A549 (cell line): ENCODE measurements around the gene MSMB.

Experiments
- CTCF ChIP-seq: fragments of >200 bp; sonication (Bioruptor Twin); formaldehyde crosslinking; IDR thresholded peaks from 3 replicates; pipeline ENCODE4 v1.5.1; 2016
- EP300 ChIP-seq, 2 experiments: fragments of >200 bp; sonication (Bioruptor Twin); formaldehyde crosslinking; IDR thresholded peaks; 2 replicates in 1 of 2; 3 replicates in 1 of 2; pipeline ENCODE4 v1.6.1; 2016 to 2017
- HMGXB4 ChIP-seq: fragments of 250-450 bp; sonication (Bioruptor Pico); IDR thresholded peaks from 2 replicates; pipeline ENCODE4 v1.5.0; 2021; ENCODE audit warnings: mild to moderate bottlenecking, moderate library complexity, borderline replicate concordance
- JUN ChIP-seq, 2 experiments: fragments of >200 bp; sonication (Bioruptor Twin); formaldehyde crosslinking; IDR thresholded peaks; 2 replicates in 1 of 2; 3 replicates in 1 of 2; pipeline ENCODE4 v1.6.1; 2016 to 2017
- KDM1A ChIP-seq: fragments of 200-600 bp; sonication (generic); IDR thresholded peaks from 2 replicates; pipeline ENCODE4 v1.6.1; 2016; ENCODE audit warnings: low read depth, mild to moderate bottlenecking
- MAFK ChIP-seq: fragments of 450-650 bp; IDR thresholded peaks from 2 replicates; pipeline ENCODE4 v1.6.1; 2014; ENCODE audit not compliant: partially characterized antibody
- POLR2A ChIP-seq: IDR thresholded peaks from 2 replicates; pipeline ENCODE4 v1.6.1; 2012; ENCODE audit warnings: mild to moderate bottlenecking, low read length
- POLR2AphosphoS2 ChIP-seq: conservative IDR thresholded peaks from 2 replicates; pipeline ENCODE4 v1.6.1; 2012; ENCODE audit warnings: low read length, improper control_type of control experiment, inconsistent platforms
- REST ChIP-seq: fragments of 200-600 bp; sonication (generic); IDR thresholded peaks from 2 replicates; pipeline ENCODE4 v1.6.1; 2016; ENCODE audit warnings: antibody characterized with exemption, mild to moderate bottlenecking, moderate library complexity
- USF2 ChIP-seq: fragments of 450-650 bp; IDR thresholded peaks from 2 replicates; pipeline ENCODE4 v1.6.1; 2014; ENCODE audit warnings: antibody characterized with exemption
- ZNF302 ChIP-seq: fragments of 250-450 bp; sonication (Bioruptor Pico); IDR thresholded peaks from 2 replicates; pipeline ENCODE4 v1.9.0; 2021; ENCODE audit warnings: inconsistent platforms, mild to moderate bottlenecking, moderate library complexity

- no peak for TF ChIP-seq REST
- no peak for TF ChIP-seq EP300 (IDR thresholded peaks at IDR 0.05)
- no peak for TF ChIP-seq POLR2A
- TF ChIP-seq CTCF: no peak
- TF ChIP-seq ZNF302 (CRISPR knock-in tag): no peak
- TF ChIP-seq MAFK: no peak
- no peak for TF ChIP-seq USF2
- no peak for TF ChIP-seq HMGXB4
- TF ChIP-seq KDM1A: no peak
- no peak for TF ChIP-seq POLR2AphosphoS2
- no peak for TF ChIP-seq JUN (IDR thresholded peaks at IDR 0.05)
Observed at GRCh38 chr10:45997994-45998763, 47.9 kb downstream of the MSMB start.
